Measurements from ENCODE around the gene C6orf136.
A peak's percentile ranks its signal among the peaks of the same experiment; 100 is the strongest.

The C6orf136 gene

DNA sequence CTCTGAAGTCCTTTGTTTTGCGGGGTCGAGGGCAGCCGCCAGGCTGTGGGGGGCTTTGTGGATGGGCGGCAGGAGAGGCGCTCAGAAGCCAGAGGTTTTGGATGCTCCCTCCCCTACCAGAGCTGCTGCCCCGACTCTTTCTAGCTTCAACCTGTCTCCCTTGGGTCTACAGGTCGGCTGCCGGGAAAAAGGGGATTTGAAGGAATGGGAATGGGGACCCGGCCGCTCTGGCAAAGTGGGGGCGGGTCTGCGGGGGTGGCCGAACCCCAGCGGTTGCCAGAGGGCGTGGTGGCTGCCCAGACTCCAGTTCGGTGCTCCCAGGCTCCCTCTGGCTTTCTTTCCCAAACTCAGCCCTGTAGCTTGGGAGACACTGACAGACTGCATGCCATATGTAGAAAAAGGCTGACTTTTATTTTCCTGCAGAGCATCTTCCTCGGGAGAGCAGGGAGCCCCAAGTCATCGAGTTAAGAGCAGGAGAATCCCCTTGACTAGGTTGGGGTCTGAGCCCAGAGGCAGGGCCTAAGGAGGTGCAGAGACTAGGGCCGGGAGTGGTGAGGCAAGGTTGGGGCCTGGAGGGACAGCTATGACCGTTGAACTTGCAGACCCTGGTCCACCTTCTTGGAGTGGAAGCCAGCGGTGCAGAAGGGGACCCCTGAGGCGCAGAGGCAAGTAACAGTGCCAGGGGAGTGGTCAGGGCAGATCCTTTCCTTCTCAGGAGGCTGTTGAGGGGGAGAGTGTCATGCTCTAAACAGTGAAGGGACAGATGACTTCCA, 40.9 kb downstream of the C6orf136 start:
- DNase-seq: no peak

DNA sequence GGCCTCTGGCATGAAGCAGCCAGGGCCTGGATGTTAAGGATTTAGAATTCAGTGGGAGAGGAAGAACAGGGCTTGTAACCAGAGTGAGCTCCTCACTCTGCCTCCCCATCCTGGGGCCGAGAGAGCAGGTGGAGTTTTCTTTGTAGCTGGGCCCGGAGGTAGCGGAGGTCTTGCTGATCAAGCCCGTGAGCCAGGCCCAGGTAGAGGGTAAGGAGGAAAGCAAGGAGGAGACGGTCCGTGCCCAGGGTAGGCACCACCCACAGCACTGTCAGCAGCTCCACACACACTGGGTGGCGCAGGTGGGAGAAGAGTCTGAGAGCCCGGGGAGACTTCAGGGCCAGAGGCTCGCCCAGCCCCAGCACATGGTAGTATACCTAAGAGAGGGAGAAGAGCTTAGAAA, 41.6 kb downstream of the C6orf136 start:
- DNase-seq: no peak

DNA sequence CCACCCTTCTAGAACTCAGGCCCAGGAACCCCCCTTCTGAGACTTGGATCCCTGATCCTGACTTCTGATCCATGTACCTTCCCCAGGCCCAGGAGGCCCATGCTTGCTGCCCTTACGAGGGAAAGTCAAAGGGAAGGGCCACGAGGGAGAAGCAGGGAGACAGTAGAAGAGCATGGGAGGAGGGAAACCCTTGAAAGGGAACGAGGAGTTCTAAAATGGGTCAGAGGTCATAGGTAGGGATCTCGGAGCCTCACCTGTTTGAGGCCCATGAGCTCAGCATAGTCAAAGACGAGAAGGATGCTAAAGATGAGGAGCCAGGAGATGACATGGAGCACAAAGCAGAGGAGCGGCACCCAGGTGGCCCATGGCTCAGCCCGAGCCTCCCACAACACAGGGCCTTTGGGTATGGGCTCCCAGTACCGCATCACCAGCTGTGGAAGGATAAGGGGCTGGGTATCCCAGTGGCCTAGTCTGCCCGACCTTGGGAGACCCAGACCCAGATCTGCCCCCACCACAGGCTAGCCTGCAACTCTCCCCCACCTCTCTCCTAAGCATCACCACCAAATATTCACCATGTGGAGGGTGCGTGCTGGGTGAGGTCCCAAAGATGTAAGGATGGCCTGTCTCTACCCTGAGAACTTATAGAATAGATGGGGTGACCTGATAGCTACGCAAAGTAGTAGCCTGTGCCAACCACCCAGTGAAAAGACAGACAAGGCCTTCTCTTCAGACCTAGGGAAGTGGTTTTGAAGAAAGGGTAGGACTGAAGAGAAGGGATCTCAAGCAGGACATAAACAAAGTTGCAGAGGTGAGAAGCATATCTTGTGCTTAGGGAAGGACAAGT, 42.3 kb downstream of the C6orf136 start:
- no peak for DNase-seq

DNA sequence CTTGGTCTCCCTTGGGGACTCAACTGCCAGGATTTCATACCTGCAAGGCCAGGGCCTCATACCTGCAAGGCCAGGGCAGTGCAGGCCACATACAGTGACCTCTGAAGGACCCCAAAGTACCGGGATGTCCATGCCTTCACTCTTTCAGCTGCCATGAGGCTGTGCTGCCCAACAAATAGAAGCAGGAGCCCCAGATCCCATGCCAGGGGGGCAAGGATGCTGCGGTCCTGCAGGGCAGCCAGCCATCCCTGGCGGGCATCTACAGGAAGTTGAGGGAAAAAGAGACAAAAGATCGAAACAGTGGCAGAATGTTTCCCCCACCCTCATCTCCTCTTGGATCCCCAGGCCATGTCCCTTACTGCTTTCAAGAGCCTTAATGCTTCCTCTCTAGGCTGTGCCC, 43.1 kb downstream of the C6orf136 start:
- DNase-seq: no peak

DNA sequence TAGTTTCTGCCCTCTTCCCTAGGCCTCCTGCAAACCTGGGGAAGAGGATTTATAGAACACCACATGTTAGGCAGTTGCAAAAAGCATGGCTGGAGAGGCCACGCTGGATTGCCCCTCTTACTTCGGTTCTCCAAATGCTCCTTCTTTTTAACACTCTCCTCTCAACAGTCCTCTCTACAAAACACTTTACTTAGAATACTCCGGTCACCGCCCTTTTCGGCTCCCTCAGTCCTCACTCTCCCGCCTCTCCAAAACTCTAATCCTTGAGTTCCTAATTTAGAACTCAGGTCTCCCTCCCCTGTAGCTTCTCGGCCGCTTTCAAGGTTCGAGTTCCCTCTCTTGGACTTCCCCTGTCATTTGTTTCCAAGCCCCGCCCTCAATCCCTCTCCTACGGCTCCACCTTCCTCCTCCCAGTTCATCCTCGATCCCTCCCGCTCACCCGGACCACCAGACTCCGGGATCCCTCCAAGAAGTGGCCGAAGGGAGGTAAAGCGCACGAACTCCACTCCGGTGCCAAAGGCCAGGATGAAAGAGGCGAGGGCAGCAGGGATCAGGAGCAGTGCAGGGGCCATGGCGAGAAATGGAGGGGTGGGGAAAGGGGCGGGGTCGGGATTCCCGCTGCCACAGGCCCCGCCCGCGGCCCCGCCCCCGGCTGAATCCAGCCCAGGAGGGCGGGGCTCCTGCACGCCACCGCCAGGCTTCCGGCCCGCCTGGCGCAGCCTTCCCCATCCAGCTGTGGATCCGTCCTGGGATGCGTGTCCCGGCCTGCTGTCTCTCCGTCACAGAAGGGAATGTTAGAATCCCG, 43.7 kb downstream of the C6orf136 start, which contains the start of gene NRM:
TSS of gene NRM (minus strand) at position 582 of the 805 bp plus-strand sequence. CDS start at position 572, 10 bp downstream.
- DNase-seq: peak; percentile 95

DNA sequence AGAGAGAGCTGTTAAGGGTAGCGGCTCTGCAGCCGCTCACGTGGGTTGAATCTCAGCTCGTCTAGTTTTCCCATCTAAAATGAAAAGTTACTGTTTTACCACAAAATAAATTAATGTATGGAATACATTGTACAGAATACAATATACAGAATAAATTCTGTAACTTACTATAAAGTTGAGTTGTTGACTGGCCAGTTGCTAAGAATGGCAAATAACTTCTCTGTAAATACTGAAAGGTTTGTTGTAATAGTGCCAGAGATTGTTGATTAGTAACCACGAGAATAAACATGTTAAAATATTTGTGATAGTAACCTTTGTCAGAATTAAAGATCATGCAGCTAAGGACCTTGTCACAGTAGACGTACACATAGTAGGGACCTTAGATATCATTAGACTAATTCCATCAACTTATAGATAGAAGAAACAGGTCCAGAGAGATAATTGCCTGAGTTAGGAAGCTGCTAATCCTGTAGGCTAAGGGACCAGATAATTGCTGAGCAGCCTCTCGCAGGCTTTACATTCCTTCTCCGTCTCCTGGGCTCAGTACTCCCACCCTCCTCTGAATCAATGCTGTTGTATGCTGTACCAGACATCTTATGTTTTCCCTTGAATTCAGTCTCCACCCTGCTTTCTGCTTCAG, 44.4 kb downstream of the C6orf136 start:
- no peak for DNase-seq

DNA sequence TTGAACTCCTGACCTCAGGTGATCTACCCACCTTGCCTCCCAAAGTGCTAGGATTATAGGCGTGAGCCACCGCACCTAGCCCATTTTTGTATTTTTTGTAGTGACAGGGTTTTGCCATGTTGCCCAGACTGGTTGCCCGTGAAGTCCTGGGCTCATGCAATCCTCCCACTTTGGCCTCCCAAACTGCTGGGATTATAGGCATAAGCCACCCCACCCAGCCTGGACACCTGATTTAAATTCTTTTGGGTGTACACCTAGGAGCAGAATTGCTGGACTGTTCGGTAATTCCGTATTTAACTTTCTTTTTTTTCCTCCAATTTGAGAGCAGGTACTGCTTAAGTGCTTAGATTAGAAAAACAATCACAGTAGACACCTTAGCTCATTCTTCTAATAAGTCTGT, 49.5 kb downstream of the C6orf136 start:
- DNase-seq: no peak

DNA sequence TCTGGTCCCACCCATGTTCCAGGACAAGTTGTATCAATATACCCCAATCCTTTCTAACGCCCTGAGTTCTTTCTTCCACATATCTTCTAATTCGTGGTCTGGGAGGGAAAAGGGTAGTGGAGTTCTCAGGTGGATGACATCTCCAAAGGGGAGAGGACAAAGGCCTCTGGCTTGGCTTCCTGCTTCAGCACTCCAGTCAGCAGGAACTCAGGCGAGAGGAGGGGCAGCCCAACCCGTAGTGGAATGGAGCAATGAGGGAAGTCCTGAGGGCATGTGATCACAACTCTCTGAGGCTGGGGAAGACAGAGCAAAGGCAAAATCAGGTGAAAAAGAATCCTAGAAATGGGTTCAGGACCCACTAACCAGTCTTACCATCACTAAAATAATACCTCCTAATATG, 53.4 kb downstream of the C6orf136 start:
- no peak for DNase-seq

Measured in NCI-H2171 (cell line).